GM23248 (cell line): ENCODE measurements around the gene GFRA1. TPM values are rescaled to one million over a fixed set of nuclear protein-coding genes. Genes with fewer than 3 reads are reported as not detected.

Experiments used
- DNase-seq: peaks from one replicate; pipeline ENCODE4 v3.0.0-alpha.2; 2015
- H2AFZ ChIP-seq: fragments of 200-600 bp; sonication (generic); 2 replicates; pipeline ENCODE4 v1.6.1; 2016; ENCODE audit warnings: antibody characterized with exemption
- H3F3A ChIP-seq: fragments of 200-600 bp; sonication (generic); 2 replicates; pipeline ENCODE4 v1.6.1; 2016; ENCODE audit warnings: mild to moderate bottlenecking, antibody characterized with exemption, mixed run types; ENCODE audit not compliant: insufficient read depth
- H3K27ac ChIP-seq: fragments of 200-600 bp; sonication (generic); 2 replicates; pipeline ENCODE4 v1.5.1; 2016; ENCODE audit warnings: mild to moderate bottlenecking
- H3K27me3 ChIP-seq: fragments of 200-600 bp; sonication (generic); replicated peaks from 2 replicates; pipeline ENCODE4 v1.6.1; 2016; ENCODE audit warnings: mild to moderate bottlenecking; ENCODE audit not compliant: insufficient read depth
- H3K36me3 ChIP-seq: fragments of 200-600 bp; sonication (generic); 2 replicates; pipeline ENCODE4 v1.6.1; 2016; ENCODE audit warnings: low read depth, mild to moderate bottlenecking
- H3K4me1 ChIP-seq: fragments of 200-600 bp; sonication (generic); 2 replicates; pipeline ENCODE4 v1.6.1; 2016; ENCODE audit warnings: mild to moderate bottlenecking; ENCODE audit not compliant: insufficient read depth
- H3K4me2 ChIP-seq: fragments of 200-600 bp; sonication (generic); one replicate; pipeline ENCODE4 v1.6.1; 2016; ENCODE audit warnings: mild to moderate bottlenecking; ENCODE audit not compliant: unreplicated experiment
- H3K4me3 ChIP-seq: fragments of 200-600 bp; sonication (generic); 2 replicates; pipeline ENCODE4 v1.5.1; 2016; ENCODE audit warnings: mild to moderate bottlenecking
- H3K79me2 ChIP-seq: fragments of 200-600 bp; sonication (generic); 2 replicates; pipeline ENCODE4 v1.6.1; 2016; ENCODE audit warnings: mild to moderate bottlenecking; ENCODE audit not compliant: insufficient read depth
- H3K9ac ChIP-seq: fragments of 200-600 bp; sonication (generic); 2 replicates; pipeline ENCODE4 v1.6.1; 2016; ENCODE audit warnings: mild to moderate bottlenecking
- H3K9me2 ChIP-seq: fragments of 200-600 bp; sonication (generic); 2 replicates; pipeline ENCODE4 v1.6.1; 2016; ENCODE audit warnings: mixed run types, mild to moderate bottlenecking, moderate library complexity; ENCODE audit not compliant: insufficient read depth
- H3K9me3 ChIP-seq: fragments of 200-600 bp; sonication (generic); one replicate; pipeline ENCODE4 v1.6.1; 2017; ENCODE audit warnings: low read depth
- H4K20me1 ChIP-seq: fragments of 200-600 bp; sonication (generic); 2 replicates; pipeline ENCODE4 v1.6.0; 2016; ENCODE audit not compliant: insufficient read depth
- EZH2 ChIP-seq: fragments of 200-600 bp; sonication (generic); IDR thresholded peaks from 2 replicates; pipeline ENCODE4 v1.6.1; 2018; ENCODE audit warnings: antibody characterized with exemption, mild to moderate bottlenecking; ENCODE audit not compliant: insufficient read depth, poor library complexity, severe bottlenecking
- EZH2phosphoT487 ChIP-seq: fragments of 200-600 bp; sonication (generic); IDR thresholded peaks from 2 replicates; pipeline ENCODE4 v1.6.1; 2018; ENCODE audit warnings: antibody characterized with exemption, moderate library complexity, mild to moderate bottlenecking, low read depth; ENCODE audit not compliant: insufficient read depth
- WGBS, 2 experiments: methylation state at CpG; one replicate each; pipeline ENCODE4 v1.1.6; 2015 to 2017; ENCODE audit warnings: low lambda C conversion rate in 2 of 2, low coverage in 1 of 2; ENCODE audit errors: missing lambda C conversion rate in 2 of 2; 5-methylcytosine and 5-hydroxymethylcytosine counted together
- in situ Hi-C: fragments of 300-500 bp; cut with MboI; formaldehyde crosslinking; loops from 2 replicates; pipeline ENCODE4 v1.15.0; 2020
- polyA plus RNA-seq: library from polyadenylated mRNA; unstranded; fragments of >200 nt; fragmentation: Nextera tagmentation; extraction: Ambion mirVana; gene quantifications from 2 replicates; pipeline ENCODE4 v1.2.1, GENCODE V29; 2016
- total RNA-seq: library from RNA; depleted of rRNA; stranded (reverse); fragments of >200 nt; shearing (Covaris generic); gene quantifications from 2 replicates; pipeline ENCODE4 v1.2.3, GENCODE V29; 2014

GFRA1 gene
- total and polyA plus RNA-seq, 2 experiments from 2014 or later, result 5.0 to 5.2 TPM

DNA sequence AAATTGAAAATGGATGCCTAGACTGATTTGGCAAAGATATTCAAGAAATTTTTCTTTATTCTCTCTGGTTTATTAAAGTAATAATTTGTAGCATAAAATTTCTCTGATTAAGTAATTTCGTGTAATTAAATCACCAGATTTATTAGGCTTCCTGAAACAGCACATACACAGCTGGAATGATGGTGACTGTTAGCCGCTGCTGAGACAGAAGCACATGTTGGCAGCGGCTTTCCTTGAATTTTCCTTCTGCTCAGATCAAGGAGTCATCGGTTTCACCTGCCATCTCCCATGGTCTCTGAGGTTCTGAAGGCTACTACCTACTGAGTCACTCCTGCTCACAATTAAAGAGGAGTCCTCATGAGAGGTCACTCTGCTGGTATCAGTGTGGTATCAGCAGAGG is 101.5 kb downstream of the GFRA1 start:
- no peak overlapping the region for H3K4me3 ChIP-seq
- in situ Hi-C loops, result no loop called here

DNA sequence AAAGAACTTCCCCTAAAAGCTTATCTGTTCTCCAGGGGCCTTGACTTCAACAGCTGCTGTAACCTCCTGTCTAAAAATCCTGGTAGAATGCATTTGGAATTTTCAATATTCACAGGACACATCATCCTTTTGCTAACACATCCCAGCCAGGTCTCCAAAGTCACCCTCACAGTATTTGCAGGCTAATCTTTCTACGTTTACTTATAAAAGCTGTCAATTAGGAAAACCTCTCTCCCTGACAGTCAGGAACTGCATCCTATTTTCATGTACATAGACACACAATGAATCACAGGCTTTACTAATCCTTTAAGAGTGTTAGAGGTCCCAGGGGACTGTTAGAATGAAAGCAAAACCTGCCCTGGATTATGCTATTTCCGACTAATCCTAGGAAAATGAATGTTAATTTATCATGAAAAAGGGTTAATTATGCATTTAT is 102.2 kb downstream of the GFRA1 start:
- Histone ChIP-seq H3K9me3 (no peaks in the 10 kb centered on the region), H3K4me1 (peaks cover 19% of the 10 kb centered on the region), H3F3A (no peaks in the 10 kb centered on the region), H3K4me3 (peak overlapping the region; percentile 11; the same call in 1 of the 2 replicates), H3K4me2 (peak overlapping the region; percentile 33), H2AFZ (no peak overlapping the region), H3K27me3 (no peaks in the 10 kb centered on the region), H3K79me2 (no peaks in the 10 kb centered on the region), H3K27ac (no peak overlapping the region), H3K36me3 (no peaks in the 10 kb centered on the region), H3K9ac (no peak overlapping the region), H3K9me2 (no peaks in the 10 kb centered on the region), H4K20me1 (no peaks in the 10 kb centered on the region)
- TF ChIP-seq EZH2 (no peak), EZH2phosphoT487 (no peak)
- DNase-seq, result peak; percentile 95
- in situ Hi-C loops, result no loop called here
- WGBS, 2 experiments, result 0 to 2% methylated on average over 2 of the region's 2 CpGs

More for the DNA sequence above, 101.5 kb downstream of the GFRA1 start:
- H3K27ac ChIP-seq, result no peak overlapping the region
- WGBS, 2 experiments, result 69 to 71% methylated on average over 4 of the region's 4 CpGs
- no peaks in the 10 kb centered on the region for H4K20me1 ChIP-seq
- H3K27me3 ChIP-seq, result no peaks in the 10 kb centered on the region
- TF ChIP-seq EZH2phosphoT487, result no peak
- H3K4me1 ChIP-seq, result peaks cover 19% of the 10 kb centered on the region
- H3K79me2 ChIP-seq, result no peaks in the 10 kb centered on the region
- no peak for DNase-seq
- H3K9ac ChIP-seq, result no peak overlapping the region
- peak overlapping the region; percentile 33 for H3K4me2 ChIP-seq
- no peaks in the 10 kb centered on the region for H3K9me2 ChIP-seq
- H3F3A ChIP-seq, result no peaks in the 10 kb centered on the region
- no peaks in the 10 kb centered on the region for H3K36me3 ChIP-seq
- H3K9me3 ChIP-seq, result no peaks in the 10 kb centered on the region
- H2AFZ ChIP-seq, result no peak overlapping the region

DNA sequence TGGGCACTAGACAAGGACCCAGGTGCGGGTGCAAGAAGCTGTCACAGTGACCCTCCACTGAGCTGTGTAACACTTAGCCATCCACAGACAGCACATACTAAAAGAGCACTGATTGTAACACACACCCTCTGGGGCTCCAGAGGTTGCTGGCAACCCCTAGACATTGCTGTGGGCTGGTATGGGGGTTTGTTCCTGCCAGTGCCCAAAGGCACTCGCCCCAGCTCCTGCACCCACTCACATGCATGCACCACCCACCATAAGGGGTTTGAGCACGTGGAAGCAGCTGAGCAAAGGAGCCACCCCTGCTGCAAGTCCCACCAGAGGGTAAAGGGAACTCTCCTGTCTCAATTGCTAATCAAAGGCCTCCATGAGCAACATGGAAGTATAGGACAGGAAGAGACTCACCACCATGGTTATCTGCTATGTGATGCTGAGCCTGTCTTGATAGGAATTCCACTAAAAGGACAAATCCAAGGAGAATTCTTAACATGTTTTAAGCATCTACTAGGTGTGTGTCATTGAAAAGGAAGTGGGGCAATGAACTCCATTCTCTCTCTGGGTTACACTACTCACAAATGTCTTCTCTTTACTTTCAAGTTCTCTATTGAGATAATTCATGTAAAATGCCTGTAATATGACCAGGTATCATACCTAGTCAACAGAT is 103.1 kb downstream of the GFRA1 start:
- TF ChIP-seq EZH2 (no peak), EZH2phosphoT487 (no peak)
- no peaks in the 10 kb centered on the region for H3K36me3 ChIP-seq
- no peak overlapping the region for H3K27ac ChIP-seq
- no peaks in the 10 kb centered on the region for H4K20me1 ChIP-seq
- H2AFZ ChIP-seq, result no peak overlapping the region
- H3F3A ChIP-seq, result no peaks in the 10 kb centered on the region
- WGBS, 2 experiments, result 79 to 85% methylated on average over 3 of the region's 3 CpGs
- no peak overlapping the region for H3K4me2 ChIP-seq
- no peaks in the 10 kb centered on the region for H3K9me2 ChIP-seq
- H3K4me1 ChIP-seq, result peaks cover 19% of the 10 kb centered on the region
- in situ Hi-C loops, result no loop called here
- DNase-seq, result peak; percentile 19
- no peaks in the 10 kb centered on the region for H3K27me3 ChIP-seq
- no peaks in the 10 kb centered on the region for H3K9me3 ChIP-seq
- H3K79me2 ChIP-seq, result no peaks in the 10 kb centered on the region
- H3K4me3 ChIP-seq, result no peak overlapping the region
- H3K9ac ChIP-seq, result no peak overlapping the region

DNA sequence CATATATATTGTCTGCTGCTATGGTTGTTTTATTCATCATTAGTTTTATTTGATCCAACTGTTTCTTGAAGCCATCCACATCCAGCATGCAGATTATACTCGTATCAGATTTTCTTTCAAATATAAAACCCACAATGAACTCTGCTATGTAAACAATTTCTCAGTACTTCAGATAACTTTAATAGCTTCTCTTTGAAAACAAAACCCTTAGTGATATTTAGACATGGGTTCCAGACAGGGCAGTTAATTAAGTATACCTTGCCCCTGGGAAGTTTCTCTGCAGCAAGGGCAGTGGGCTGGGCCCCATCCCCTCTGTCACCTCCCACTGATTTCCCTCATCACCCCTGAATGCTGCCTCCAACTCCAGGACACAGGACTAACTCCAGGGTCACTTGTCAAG is 104.3 kb downstream of the GFRA1 start:
- Histone ChIP-seq H3K4me3 (no peak overlapping the region), H3K9ac (no peak overlapping the region), H2AFZ (no peak overlapping the region), H3F3A (no peaks in the 10 kb centered on the region), H3K36me3 (no peaks in the 10 kb centered on the region), H3K9me3 (no peaks in the 10 kb centered on the region), H3K27ac (no peak overlapping the region), H4K20me1 (no peaks in the 10 kb centered on the region), H3K9me2 (no peaks in the 10 kb centered on the region), H3K4me1 (peaks cover 19% of the 10 kb centered on the region), H3K4me2 (no peak overlapping the region), H3K79me2 (no peaks in the 10 kb centered on the region), H3K27me3 (no peaks in the 10 kb centered on the region)
- 76 to 80% methylated on average over 1 of the region's 1 CpG for WGBS, 2 experiments
- in situ Hi-C loops, result no loop called here
- DNase-seq, result no peak
- no peak for TF ChIP-seq EZH2phosphoT487
- no peak for TF ChIP-seq EZH2
